ENCODE measurements around the gene OLFML1.

DNA sequence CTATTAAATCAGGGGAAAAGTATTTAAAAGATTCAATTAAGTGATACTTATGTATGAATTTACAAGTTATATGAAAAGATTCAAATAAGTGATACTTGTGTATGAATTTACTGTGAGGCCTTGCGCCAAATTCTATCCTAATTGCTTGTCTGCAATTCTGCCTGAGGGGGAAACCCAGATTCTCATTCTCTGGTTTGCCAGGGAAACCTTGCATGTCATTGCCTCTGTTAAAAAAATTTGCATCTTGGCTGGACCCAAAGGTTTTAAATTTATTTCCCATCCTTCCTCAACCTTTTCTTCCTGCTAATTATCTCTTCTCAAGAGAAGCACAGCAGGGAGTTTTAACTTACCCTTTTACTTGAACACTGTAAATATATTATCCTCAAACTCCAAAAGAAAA lies 13.8 kb downstream of the OLFML1 start:
- TF ChIP-seq, protein P1, sequence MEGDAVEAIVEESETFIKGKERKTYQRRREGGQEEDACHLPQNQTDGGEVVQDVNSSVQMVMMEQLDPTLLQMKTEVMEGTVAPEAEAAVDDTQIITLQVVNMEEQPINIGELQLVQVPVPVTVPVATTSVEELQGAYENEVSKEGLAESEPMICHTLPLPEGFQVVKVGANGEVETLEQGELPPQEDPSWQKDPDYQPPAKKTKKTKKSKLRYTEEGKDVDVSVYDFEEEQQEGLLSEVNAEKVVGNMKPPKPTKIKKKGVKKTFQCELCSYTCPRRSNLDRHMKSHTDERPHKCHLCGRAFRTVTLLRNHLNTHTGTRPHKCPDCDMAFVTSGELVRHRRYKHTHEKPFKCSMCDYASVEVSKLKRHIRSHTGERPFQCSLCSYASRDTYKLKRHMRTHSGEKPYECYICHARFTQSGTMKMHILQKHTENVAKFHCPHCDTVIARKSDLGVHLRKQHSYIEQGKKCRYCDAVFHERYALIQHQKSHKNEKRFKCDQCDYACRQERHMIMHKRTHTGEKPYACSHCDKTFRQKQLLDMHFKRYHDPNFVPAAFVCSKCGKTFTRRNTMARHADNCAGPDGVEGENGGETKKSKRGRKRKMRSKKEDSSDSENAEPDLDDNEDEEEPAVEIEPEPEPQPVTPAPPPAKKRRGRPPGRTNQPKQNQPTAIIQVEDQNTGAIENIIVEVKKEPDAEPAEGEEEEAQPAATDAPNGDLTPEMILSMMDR (IDR thresholded peaks at IDR 0.05), result no peak
- no peak for TF ChIP-seq POLR2A (IDR thresholded peaks at IDR 0.05)

All from tibial nerve (tissue), 3 donors.